Activated T-cell treated with anti-CD3 and anti-CD28 coated beads, Interleukin-2, amount 50 U/mL, for 48 hours (primary cell): ENCODE data around the gene EHD1.
"Not testable (repeated sequence)": the region's sequence is repeated elsewhere in the genome, so short reads cannot be mapped to it uniquely, and the experiment has no call there.

Source experiments
- DNase-seq, 2 experiments: peaks; one replicate each; pipeline ENCODE4 v3.0.0-alpha.2; 2020

Gene EHD1

GRCh38 chr11:64855596-64856304, 22.7 kb downstream of the EHD1 start:
- DNase-seq: peak in 1 of 2 experiments; percentile 42

- peak; percentile 70 to 74 for DNase-seq
These were observed 23.6 kb downstream of the EHD1 start for GRCh38 chr11:64854534-64855502.

GRCh38 chr11:64854157-64854533, 24.3 kb downstream of the EHD1 start:
- no peak for DNase-seq

- peak in 1 of 2 experiments; percentile 39 for DNase-seq
These were observed 24.7 kb downstream of the EHD1 start for GRCh38 chr11:64853709-64854108.

GRCh38 chr11:64852804-64853509, 25.5 kb downstream of the EHD1 start:
- no peak for DNase-seq

GRCh38 chr11:64851831-64852351, 26.5 kb downstream of the EHD1 start:
- peak in 1 of 2 experiments; percentile 49 for DNase-seq

GRCh38 chr11:64850979-64851567, 27.3 kb downstream of the EHD1 start:
- peak; percentile 70 to 74 for DNase-seq

- DNase-seq: no peak
These were observed 28.6 kb downstream of the EHD1 start for GRCh38 chr11:64849598-64850356.

- peak in 1 of 2 experiments; percentile 41 for DNase-seq
These were observed 29.4 kb downstream of the EHD1 start for GRCh38 chr11:64848826-64849597.

GRCh38 chr11:64848214-64848825, 30.1 kb downstream of the EHD1 start:
- no peak for DNase-seq

- DNase-seq: peak; percentile 95 to 98
These were observed 31.3 kb downstream of the EHD1 start for GRCh38 chr11:64846998-64847666.

GRCh38 chr11:64845776-64846129, 32.7 kb downstream of the EHD1 start:
- not testable (repeated sequence) for DNase-seq

GRCh38 chr11:64845129-64845775, 33.2 kb downstream of the EHD1 start:
- no peak for DNase-seq

GRCh38 chr11:64844330-64845128, 33.9 kb downstream of the EHD1 start, which contains the start of gene CDC42BPG:
CDC42BPG (minus strand) TSS chr11:64844653; CDS start chr11:64844569, 84 bp downstream.
- DNase-seq: peak; percentile 73 to 80

- no peak for DNase-seq
These were observed 34.6 kb downstream of the EHD1 start for GRCh38 chr11:64843686-64844329.

GRCh38 chr11:64842851-64843685, 35.4 kb downstream of the EHD1 start:
- DNase-seq: no peak

- DNase-seq: no peak
These were observed 36.1 kb downstream of the EHD1 start for GRCh38 chr11:64842366-64842759.
